Activated CD8-positive, alpha-beta T cell treated with anti-CD3 and anti-CD28 coated beads, Interleukin-2, amount 10 ng/mL, durations not matched to agents 7 days and 5 days (primary cell): ENCODE data around the gene HECTD3. TPM values are rescaled to one million over a fixed set of nuclear protein-coding genes. Genes with fewer than 3 reads are reported as not detected.
A peak's percentile ranks its signal among the peaks of the same experiment; 100 is the strongest.

Experiments used
- ATAC-seq: fragments of 150-1000 bp; cut with Tn5 transposase; one replicate; pipeline ENCODE4 v1.10.0; 2021; ENCODE audit warnings: moderate library complexity
- CTCF ChIA-PET: fragments of 350-600 bp; sonication (Branson Sonifier 250); formaldehyde crosslinking; loops from one replicate; lab custom pipeline; 2021; ENCODE audit warnings: antibody characterized with exemption; lab: Charles Lee
- POLR2A ChIA-PET: fragments of 350-600 bp; sonication (Branson Sonifier 250); formaldehyde crosslinking; loops from one replicate; lab custom pipeline; 2021; ENCODE audit warnings: antibody characterized with exemption; lab: Charles Lee
- DNase-seq: peaks from one replicate; pipeline ENCODE4 v3.0.0-alpha.2; 2020
- H3K27ac Mint-ChIP-seq: one replicate; pipeline ENCODE4 v1.8.0; 2021; ENCODE audit warnings: mild to moderate bottlenecking, mixed read lengths
- H3K27me3 Mint-ChIP-seq: one replicate; pipeline ENCODE4 v1.8.0; 2021; ENCODE audit warnings: low read depth, mixed read lengths
- H3K36me3 Mint-ChIP-seq: one replicate; pipeline ENCODE4 v1.8.0; 2021; ENCODE audit warnings: low read depth, mixed read lengths
- H3K4me1 Mint-ChIP-seq: one replicate; pipeline ENCODE4 v1.8.0; 2021; ENCODE audit warnings: low read depth, mixed read lengths
- H3K4me3 Mint-ChIP-seq: one replicate; pipeline ENCODE4 v1.8.0; 2021; ENCODE audit warnings: mild to moderate bottlenecking, mixed read lengths
- H3K9me3 Mint-ChIP-seq: one replicate; pipeline ENCODE4 v1.8.0; 2022; ENCODE audit warnings: mixed read lengths; ENCODE audit not compliant: insufficient read depth
- total RNA-seq, 2 experiments: library from RNA; stranded (reverse); gene quantifications; one replicate each; pipeline ENCODE4 v1.2.3, GENCODE V29; 2021

The HECTD3 gene
- total RNA-seq, 2 experiments from 2014 or later, result 33.5 to 38.6 TPM

- peak overlapping the region; percentile 7 for H3K27ac Mint-ChIP-seq
- no peaks in the 10 kb centered on the region for H3K9me3 Mint-ChIP-seq
- H3K4me3 Mint-ChIP-seq, result peak overlapping the region; percentile 75
- ATAC-seq (no peak), DNase-seq (no peak)
- H3K27me3 Mint-ChIP-seq, result no peaks in the 10 kb centered on the region
- ChIA-PET POLR2A (interaction anchor here (1.0 to 6.8 kb wide), 6 partner anchors 283 to 480 kb away, joined by 3 to 78 read pairs (median 32); partner anchors contain the start of genes HPDL and RNU5D-1), CTCF (interaction anchor here (0.8 to 11.4 kb wide), 35 partner anchors 11 to 487 kb away, joined by 3 to 361 read pairs (median 5); partner anchors contain the start of genes BEST4, CCDC163, EIF2B3 and MMACHC)
- H3K4me1 Mint-ChIP-seq, result peaks cover 44% of the 10 kb centered on the region
- peaks cover 15% of the 10 kb centered on the region for H3K36me3 Mint-ChIP-seq
Measured at GRCh38 chr1:45013551-45014209, 2.6 kb upstream of the HECTD3 start.

- peaks cover 42% of the 10 kb centered on the region for H3K4me1 Mint-ChIP-seq
- H3K9me3 Mint-ChIP-seq, result no peaks in the 10 kb centered on the region
- no peak for ATAC-seq
- peaks cover 20% of the 10 kb centered on the region for H3K36me3 Mint-ChIP-seq
- H3K27me3 Mint-ChIP-seq, result no peaks in the 10 kb centered on the region
- H3K4me3 Mint-ChIP-seq, result peak overlapping the region; percentile 75
- peak overlapping the region; percentile 81 for H3K27ac Mint-ChIP-seq
- CTCF ChIA-PET, result interaction anchor here (0.6 to 11.4 kb wide), 22 partner anchors 15 to 557 kb away, joined by 3 to 361 read pairs (median 6); partner anchors contain the start of genes BEST4, MUTYH, PLK3 and TESK2
- POLR2A ChIA-PET, result interaction anchor here (0.6 to 6.8 kb wide), 19 partner anchors 9 to 571 kb away, joined by 3 to 78 read pairs (median 11); partner anchors contain the start of genes BTBD19, DYNLT4, EIF2B3 and MUTYH
- peak; percentile 46 for DNase-seq
Measured at GRCh38 chr1:45012639-45013278, 1.6 kb upstream of the HECTD3 start.

- peaks cover 20% of the 10 kb centered on the region for H3K36me3 Mint-ChIP-seq
- peaks cover 42% of the 10 kb centered on the region for H3K4me1 Mint-ChIP-seq
- no peaks in the 10 kb centered on the region for H3K27me3 Mint-ChIP-seq
- peak within 1 kb of the TSS; percentile 81 for H3K27ac Mint-ChIP-seq
- H3K4me3 Mint-ChIP-seq, result peak within 1 kb of the TSS; percentile 75
- H3K9me3 Mint-ChIP-seq, result no peaks in the 10 kb centered on the region
- POLR2A ChIA-PET, result interaction anchor here (0.6 to 6.8 kb wide), 23 partner anchors 9 to 572 kb away, joined by 3 to 78 read pairs (median 9); partner anchors contain the start of genes BTBD19, DYNLT4, EIF2B3 and HPDL
- DNase-seq (peak; percentile 96), ATAC-seq (peak; percentile 80)
- CTCF ChIA-PET, result interaction anchor here (0.6 to 11.4 kb wide), 24 partner anchors 13 to 558 kb away, joined by 3 to 361 read pairs (median 6); partner anchors contain the start of genes BEST4, EIF2B3, MUTYH and PLK3
Measured at GRCh38 chr1:45011837-45012638, 914 bp upstream of the HECTD3 start, which contains the start of gene UROD. Gene UROD (plus strand): TSS chr1:45012254. CDS start chr1:45012266, 12 bp downstream.

GRCh38 chr1:45009956-45010854 lies 919 bp downstream of the HECTD3 start:
- no peak for ATAC-seq
- Mint-ChIP-seq H3K27ac (peak overlapping the region; percentile 71), H3K4me1 (peaks cover 42% of the 10 kb centered on the region), H3K36me3 (peaks cover 22% of the 10 kb centered on the region), H3K9me3 (no peaks in the 10 kb centered on the region), H3K27me3 (no peaks in the 10 kb centered on the region), H3K4me3 (peak overlapping the region; percentile 75)
- DNase-seq, result peak; percentile 40
- CTCF ChIA-PET, result interaction anchor here (0.8 to 11.4 kb wide), 22 partner anchors 11 to 483 kb away, joined by 3 to 361 read pairs (median 6); partner anchors contain the start of genes BEST4, EIF2B3, MUTYH and PLK3
- POLR2A ChIA-PET, result interaction anchor here (0.6 to 6.8 kb wide), 18 partner anchors 10 to 1193 kb away, joined by 3 to 78 read pairs (median 12); partner anchors contain the start of genes BTBD19, DYNLT4, EIF2B3 and MUTYH

GRCh38 chr1:45009296-45009865 lies 1.7 kb downstream of the HECTD3 start:
- POLR2A ChIA-PET, result interaction anchor here (3.1 to 6.8 kb wide), 4 partner anchors 201 to 292 kb away, joined by 16 to 78 read pairs (median 44); partner anchors contain the start of genes BTBD19, DYNLT4 and RPS8
- H3K27ac Mint-ChIP-seq, result no peak overlapping the region

GRCh38 chr1:45008516-45008915 lies 2.6 kb downstream of the HECTD3 start:
- no peaks in the 10 kb centered on the region for H3K27me3 Mint-ChIP-seq
- ChIA-PET CTCF (interaction anchor here (1.3 kb wide), 1 partner anchor 295 kb away, joined by 3 read pairs; no protein-coding TSS in a partner anchor), POLR2A (no interaction called here)
- H3K4me1 Mint-ChIP-seq, result peaks cover 28% of the 10 kb centered on the region
- DNase-seq (no peak), ATAC-seq (no peak)
- no peak overlapping the region for H3K27ac Mint-ChIP-seq
- peaks cover 26% of the 10 kb centered on the region for H3K36me3 Mint-ChIP-seq
- H3K4me3 Mint-ChIP-seq, result no peak overlapping the region
- no peaks in the 10 kb centered on the region for H3K9me3 Mint-ChIP-seq

More at GRCh38 chr1:45009296-45009865, 1.7 kb downstream of the HECTD3 start:
- CTCF ChIA-PET, result interaction anchor here (1.3 to 3.6 kb wide), 3 partner anchors 174 to 294 kb away, joined by 3 to 24 read pairs (median 23); partner anchors contain the start of gene BEST4
- peak overlapping the region; percentile 75 for H3K4me3 Mint-ChIP-seq
- no peaks in the 10 kb centered on the region for H3K9me3 Mint-ChIP-seq
- no peak for ATAC-seq
- H3K36me3 Mint-ChIP-seq, result peaks cover 26% of the 10 kb centered on the region
- no peak for DNase-seq
- H3K27me3 Mint-ChIP-seq, result no peaks in the 10 kb centered on the region
- peaks cover 36% of the 10 kb centered on the region for H3K4me1 Mint-ChIP-seq

- Mint-ChIP-seq H3K9me3 (no peaks in the 10 kb centered on the region), H3K4me1 (peaks cover 24% of the 10 kb centered on the region), H3K4me3 (no peak overlapping the region), H3K27me3 (no peaks in the 10 kb centered on the region), H3K36me3 (peaks cover 28% of the 10 kb centered on the region), H3K27ac (no peak overlapping the region)
- CTCF ChIA-PET, result no interaction called here
- DNase-seq, result no peak
- no peak for ATAC-seq
- POLR2A ChIA-PET, result no interaction called here
Measured at GRCh38 chr1:45008076-45008475, 3.0 kb downstream of the HECTD3 start.

GRCh38 chr1:45007311-45007710 lies 3.8 kb downstream of the HECTD3 start:
- no peak overlapping the region for H3K4me3 Mint-ChIP-seq
- ChIA-PET POLR2A (no interaction called here), CTCF (no interaction called here)
- no peak overlapping the region for H3K27ac Mint-ChIP-seq
- H3K9me3 Mint-ChIP-seq, result no peaks in the 10 kb centered on the region
- H3K4me1 Mint-ChIP-seq, result peaks cover 21% of the 10 kb centered on the region
- H3K36me3 Mint-ChIP-seq, result peaks cover 34% of the 10 kb centered on the region
- ATAC-seq (no peak), DNase-seq (no peak)
- H3K27me3 Mint-ChIP-seq, result no peaks in the 10 kb centered on the region

- DNase-seq (no peak), ATAC-seq (no peak)
- ChIA-PET CTCF (no interaction called here), POLR2A (interaction anchor here (1.4 kb wide), 2 partner anchors 275 to 285 kb away, joined by 3 to 4 read pairs; partner anchors contain the start of gene RNU5D-1)
- Mint-ChIP-seq H3K36me3 (peaks cover 38% of the 10 kb centered on the region), H3K4me1 (peaks cover 14% of the 10 kb centered on the region), H3K4me3 (no peak overlapping the region), H3K27ac (no peak overlapping the region), H3K9me3 (no peaks in the 10 kb centered on the region), H3K27me3 (no peaks in the 10 kb centered on the region)
Measured at GRCh38 chr1:45005761-45006160, 5.4 kb downstream of the HECTD3 start.
